Measurements from ENCODE around the gene CLCNKB.
"Not testable (repeated sequence)": the region's sequence is repeated elsewhere in the genome, so short reads cannot be mapped to it uniquely, and the experiment has no call there.

Gene CLCNKB

DNA sequence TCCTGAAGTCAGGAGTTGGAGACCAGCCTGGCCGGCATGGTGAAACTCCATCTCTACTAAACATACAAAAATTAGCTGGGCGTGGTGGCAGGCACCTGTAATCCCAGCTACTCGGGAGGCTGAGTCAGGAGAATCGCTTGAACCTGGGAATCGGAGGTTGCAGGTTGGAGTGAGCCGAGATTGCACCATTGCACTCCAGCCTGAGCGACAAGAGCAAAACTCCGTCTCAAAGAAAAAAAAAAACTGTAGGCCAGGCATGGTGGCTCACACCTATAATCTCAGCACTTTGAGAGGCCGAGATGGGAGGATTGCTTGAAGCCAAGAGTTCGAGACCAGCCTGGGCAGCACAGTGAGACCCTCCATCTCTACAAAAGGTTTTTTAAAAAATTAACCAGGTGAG is 42.3 kb upstream of the CLCNKB start:
- H3K4me3 ChIP-seq (ENCODE audit: control insufficient read depth in 1 of 7, extremely low read depth in 1 of 7, insufficient read depth in 4 of 7, low read depth in 2 of 7, low read length in 6 of 7); H3K27me3 ChIP-seq (replicated peaks in 2 of 5; ENCODE audit: control insufficient read depth in 4 of 5, insufficient read depth in 5 of 5, low read length in 4 of 5); H3K4me1 ChIP-seq (ENCODE audit: control extremely low read depth in 1 of 4, control insufficient read depth in 4 of 4, insufficient read depth in 4 of 4, low read length in 3 of 4); POLR2A ChIA-PET; H3K27ac ChIP-seq (ENCODE audit: insufficient read depth in 1 of 2, low read depth in 1 of 2, low read length in 2 of 2, poor library complexity in 1 of 2, severe bottlenecking in 2 of 2); DNase-seq; H3K9me3 ChIP-seq (ENCODE audit: control extremely low read depth in 1 of 5, control insufficient read depth in 4 of 5, insufficient read depth in 2 of 5, low read depth in 1 of 5, low read length in 4 of 5); H3K36me3 ChIP-seq (ENCODE audit: control insufficient read depth in 4 of 4, insufficient read depth in 4 of 4, low read length in 3 of 4): not testable (repeated sequence)
- 81% methylated on average over 7 of the region's 10 CpGs for WGBS (ENCODE audit: insufficient coverage)
- CTCF ChIA-PET: interaction anchor here (0.6 to 0.8 kb wide), 2 partner anchors 28 to 30 kb away, joined by 3 read pairs; no protein-coding TSS in a partner anchor

DNA sequence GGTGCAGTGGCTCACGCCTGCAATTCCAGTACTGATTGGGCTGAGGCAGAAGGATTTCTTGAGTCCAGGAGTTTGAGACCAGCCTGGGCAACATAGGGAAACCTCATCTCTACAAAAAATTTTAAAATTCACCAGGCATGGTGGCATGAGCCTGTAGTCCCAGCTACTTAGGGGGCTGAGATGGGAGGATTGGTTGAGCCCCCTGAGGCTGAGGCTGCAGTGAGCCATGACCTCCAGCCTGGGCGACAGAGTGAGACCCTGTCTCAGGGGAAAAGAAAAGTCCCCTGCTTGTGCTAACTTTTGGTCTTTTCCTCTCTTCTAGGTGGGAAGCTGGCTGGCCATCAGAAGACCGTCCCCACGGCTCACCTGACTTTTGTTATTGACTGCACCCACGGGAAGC is 38.0 kb upstream of the CLCNKB start:
- H3K27me3 ChIP-seq (replicated peaks in 2 of 5; ENCODE audit: control insufficient read depth in 4 of 5, insufficient read depth in 5 of 5, low read length in 4 of 5): no peaks in the 10 kb centered on the region
- no peak for DNase-seq
- CTCF ChIA-PET: interaction anchor here (2.0 kb wide), 1 partner anchor 50 kb away, joined by 6 read pairs; no protein-coding TSS in a partner anchor
- H3K4me1 ChIP-seq (ENCODE audit: control extremely low read depth in 1 of 4, control insufficient read depth in 4 of 4, insufficient read depth in 4 of 4, low read length in 3 of 4): no peaks in the 10 kb centered on the region
- POLR2A ChIA-PET: no interaction called here
- 86% methylated on average over 5 of the region's 5 CpGs for WGBS (ENCODE audit: insufficient coverage)
- no peaks in the 10 kb centered on the region for H3K9me3 ChIP-seq (ENCODE audit: control extremely low read depth in 1 of 5, control insufficient read depth in 4 of 5, insufficient read depth in 2 of 5, low read depth in 1 of 5, low read length in 4 of 5)
- H3K36me3 ChIP-seq (ENCODE audit: control insufficient read depth in 4 of 4, insufficient read depth in 4 of 4, low read length in 3 of 4): no peaks in the 10 kb centered on the region
- no peak overlapping the region for H3K27ac ChIP-seq (ENCODE audit: insufficient read depth in 1 of 2, low read depth in 1 of 2, low read length in 2 of 2, poor library complexity in 1 of 2, severe bottlenecking in 2 of 2)
- H3K4me3 ChIP-seq (ENCODE audit: control insufficient read depth in 1 of 7, extremely low read depth in 1 of 7, insufficient read depth in 4 of 7, low read depth in 2 of 7, low read length in 6 of 7): no peak overlapping the region

DNA sequence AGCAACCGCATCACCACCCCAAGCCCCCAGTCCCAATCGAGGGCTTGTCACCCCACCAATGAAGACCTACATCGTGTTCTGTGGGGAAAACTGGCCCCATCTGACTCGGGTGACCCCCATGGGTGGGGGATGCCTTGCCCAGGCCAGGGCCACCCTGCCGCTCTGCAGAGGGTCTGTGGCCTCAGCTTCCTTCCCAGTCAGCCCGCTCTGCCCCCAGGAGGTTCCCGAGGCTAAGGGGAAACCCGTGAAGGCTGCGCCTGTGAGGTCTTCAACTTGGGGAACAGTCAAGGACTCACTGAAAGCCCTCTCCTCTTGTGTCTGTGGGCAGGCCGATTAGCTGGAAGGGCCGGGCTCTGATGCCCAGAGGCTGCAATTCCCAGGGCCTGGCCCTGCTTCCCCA is 37.6 kb upstream of the CLCNKB start:
- DNase-seq: no peak
- Histone ChIP-seq H3K4me3 (ENCODE audit: control insufficient read depth in 1 of 7, extremely low read depth in 1 of 7, insufficient read depth in 4 of 7, low read depth in 2 of 7, low read length in 6 of 7) (no peak overlapping the region), H3K9me3 (ENCODE audit: control extremely low read depth in 1 of 5, control insufficient read depth in 4 of 5, insufficient read depth in 2 of 5, low read depth in 1 of 5, low read length in 4 of 5) (no peaks in the 10 kb centered on the region), H3K27ac (ENCODE audit: insufficient read depth in 1 of 2, low read depth in 1 of 2, low read length in 2 of 2, poor library complexity in 1 of 2, severe bottlenecking in 2 of 2) (no peak overlapping the region), H3K36me3 (ENCODE audit: control insufficient read depth in 4 of 4, insufficient read depth in 4 of 4, low read length in 3 of 4) (no peaks in the 10 kb centered on the region), H3K27me3 (replicated peaks in 2 of 5; ENCODE audit: control insufficient read depth in 4 of 5, insufficient read depth in 5 of 5, low read length in 4 of 5) (no peaks in the 10 kb centered on the region), H3K4me1 (ENCODE audit: control extremely low read depth in 1 of 4, control insufficient read depth in 4 of 4, insufficient read depth in 4 of 4, low read length in 3 of 4) (no peaks in the 10 kb centered on the region)
- WGBS (ENCODE audit: insufficient coverage): 75% methylated on average over 11 of the region's 11 CpGs
- CTCF ChIA-PET: no interaction called here
- POLR2A ChIA-PET: no interaction called here

DNA sequence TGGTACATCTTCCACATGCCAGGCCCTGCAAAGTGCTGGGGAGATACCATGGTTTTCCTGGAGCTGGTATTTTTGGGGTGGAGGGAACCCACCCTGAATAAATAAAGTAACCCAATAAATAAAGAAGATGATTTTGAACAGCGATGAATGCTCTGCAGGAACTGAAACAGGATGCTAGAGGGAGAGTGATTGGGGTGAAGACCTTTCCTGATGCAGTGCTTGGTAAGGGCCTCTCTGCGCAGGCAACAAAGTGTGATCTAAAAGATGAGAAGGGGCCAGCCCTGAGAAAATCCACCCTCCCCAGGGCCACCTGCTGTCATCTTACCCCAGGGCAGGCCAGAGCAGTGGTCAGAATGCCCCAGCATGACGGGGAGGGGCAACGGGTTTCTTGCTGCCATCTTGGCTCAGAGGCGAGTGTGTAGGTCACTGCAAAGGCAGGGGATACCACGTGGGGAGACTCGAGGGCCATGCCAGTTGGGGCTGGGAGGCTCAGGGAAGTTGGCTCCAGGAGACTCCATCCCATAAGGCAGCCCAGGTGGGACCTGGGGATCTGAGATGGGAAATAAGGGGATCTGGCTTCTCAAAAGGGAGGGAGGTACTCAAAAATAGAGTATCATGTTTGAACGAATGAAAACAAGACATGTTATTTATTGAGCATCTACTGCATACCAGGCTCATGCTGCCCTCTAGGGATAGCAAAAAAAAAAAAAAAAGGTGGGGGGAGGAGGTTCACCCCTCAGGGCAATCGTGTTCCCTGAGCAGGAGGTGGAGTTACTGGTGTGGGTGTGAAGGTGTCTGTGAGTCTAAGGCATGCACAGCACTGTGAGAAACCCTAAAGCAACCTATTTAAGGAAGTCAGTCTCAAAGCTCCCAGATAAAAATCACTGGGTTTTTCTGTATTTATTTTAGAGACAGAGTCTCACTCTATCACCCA is 36.8 kb upstream of the CLCNKB start:
- ChIA-PET POLR2A (no interaction called here), CTCF (interaction anchor here (1.0 to 3.8 kb wide), 9 partner anchors 9 to 204 kb away, joined by 3 to 18 read pairs (median 3); no protein-coding TSS in a partner anchor)
- no peaks in the 10 kb centered on the region for H3K4me1 ChIP-seq (ENCODE audit: control extremely low read depth in 1 of 4, control insufficient read depth in 4 of 4, insufficient read depth in 4 of 4, low read length in 3 of 4)
- no peak overlapping the region for H3K27ac ChIP-seq (ENCODE audit: insufficient read depth in 1 of 2, low read depth in 1 of 2, low read length in 2 of 2, poor library complexity in 1 of 2, severe bottlenecking in 2 of 2)
- no peaks in the 10 kb centered on the region for H3K9me3 ChIP-seq (ENCODE audit: control extremely low read depth in 1 of 5, control insufficient read depth in 4 of 5, insufficient read depth in 2 of 5, low read depth in 1 of 5, low read length in 4 of 5)
- 87% methylated on average over 7 of the region's 9 CpGs for WGBS (ENCODE audit: insufficient coverage)
- no peaks in the 10 kb centered on the region for H3K27me3 ChIP-seq (replicated peaks in 2 of 5; ENCODE audit: control insufficient read depth in 4 of 5, insufficient read depth in 5 of 5, low read length in 4 of 5)
- H3K4me3 ChIP-seq (ENCODE audit: control insufficient read depth in 1 of 7, extremely low read depth in 1 of 7, insufficient read depth in 4 of 7, low read depth in 2 of 7, low read length in 6 of 7): no peak overlapping the region
- no peaks in the 10 kb centered on the region for H3K36me3 ChIP-seq (ENCODE audit: control insufficient read depth in 4 of 4, insufficient read depth in 4 of 4, low read length in 3 of 4)
- peak; percentile 8 to 41 (median 35) for DNase-seq

DNA sequence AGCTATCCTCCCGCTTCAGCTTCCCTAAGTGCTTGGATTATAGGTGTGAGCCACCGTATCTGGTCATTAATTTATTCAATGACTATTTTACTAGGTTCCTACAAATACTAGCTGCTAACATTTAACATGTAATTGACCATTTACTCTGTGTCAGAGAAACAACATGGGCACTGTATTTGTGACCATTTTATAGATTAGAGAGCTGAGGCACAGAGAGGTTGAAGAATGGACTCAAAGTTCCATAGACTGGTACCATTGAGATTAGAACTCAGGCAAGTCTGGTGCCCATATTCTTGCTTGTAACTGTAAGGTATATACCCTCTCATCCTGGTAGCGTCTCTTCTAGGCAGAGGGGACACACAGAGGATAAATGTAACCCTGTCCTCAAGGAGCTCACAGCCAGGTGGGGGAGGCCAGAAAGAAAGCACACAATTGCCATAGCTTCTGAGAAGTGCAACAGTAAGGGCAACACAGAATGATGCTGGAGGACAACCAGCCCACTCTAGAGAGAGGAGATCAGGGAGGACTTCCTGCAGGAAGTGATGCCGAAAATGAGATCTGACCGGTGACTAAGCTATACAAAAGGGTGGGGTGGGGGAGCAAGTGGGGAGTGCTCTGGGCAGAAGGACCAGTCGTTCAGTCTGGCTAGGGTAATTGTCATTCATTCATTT is 35.8 kb upstream of the CLCNKB start:
- WGBS (ENCODE audit: insufficient coverage): 100% methylated on average over 1 of the region's 6 CpGs
- Histone ChIP-seq H3K9me3 (ENCODE audit: control extremely low read depth in 1 of 5, control insufficient read depth in 4 of 5, insufficient read depth in 2 of 5, low read depth in 1 of 5, low read length in 4 of 5) (no peaks in the 10 kb centered on the region), H3K4me1 (ENCODE audit: control extremely low read depth in 1 of 4, control insufficient read depth in 4 of 4, insufficient read depth in 4 of 4, low read length in 3 of 4) (peaks cover 0 to 7% (median 7%) of the 10 kb centered on the region in 4 experiments), H3K27me3 (replicated peaks in 2 of 5; ENCODE audit: control insufficient read depth in 4 of 5, insufficient read depth in 5 of 5, low read length in 4 of 5) (no peaks in the 10 kb centered on the region), H3K4me3 (ENCODE audit: control insufficient read depth in 1 of 7, extremely low read depth in 1 of 7, insufficient read depth in 4 of 7, low read depth in 2 of 7, low read length in 6 of 7) (no peak overlapping the region), H3K36me3 (ENCODE audit: control insufficient read depth in 4 of 4, insufficient read depth in 4 of 4, low read length in 3 of 4) (no peaks in the 10 kb centered on the region), H3K27ac (ENCODE audit: insufficient read depth in 1 of 2, low read depth in 1 of 2, low read length in 2 of 2, poor library complexity in 1 of 2, severe bottlenecking in 2 of 2) (no peak overlapping the region)
- DNase-seq: no peak
- CTCF ChIA-PET: interaction anchor here (1.0 to 3.8 kb wide), 12 partner anchors 10 to 205 kb away, joined by 3 to 18 read pairs (median 3); no protein-coding TSS in a partner anchor
- POLR2A ChIA-PET: no interaction called here

DNA sequence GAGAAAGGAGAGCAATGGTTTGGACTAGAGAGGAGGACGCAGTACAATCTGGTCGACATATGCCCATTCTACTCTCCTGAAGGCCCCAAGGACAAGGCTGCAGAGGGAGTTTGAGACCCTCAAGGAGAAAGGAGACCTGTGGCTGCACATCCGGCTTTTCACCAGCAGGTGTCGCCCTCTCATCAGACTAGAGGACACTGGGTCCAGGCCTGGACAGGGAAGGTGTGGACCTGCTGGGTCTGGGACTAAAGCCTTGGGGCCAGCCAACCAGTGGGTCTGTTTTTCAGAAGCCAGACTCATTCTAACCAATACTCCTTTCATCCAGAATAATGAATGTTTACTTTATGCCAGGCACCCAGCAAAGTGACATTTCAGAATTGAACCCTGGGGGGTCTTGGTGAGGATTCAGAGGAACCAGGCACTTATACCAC is 34.5 kb upstream of the CLCNKB start:
- Histone ChIP-seq H3K9me3 (ENCODE audit: control extremely low read depth in 1 of 5, control insufficient read depth in 4 of 5, insufficient read depth in 2 of 5, low read depth in 1 of 5, low read length in 4 of 5) (no peaks in the 10 kb centered on the region), H3K4me1 (ENCODE audit: control extremely low read depth in 1 of 4, control insufficient read depth in 4 of 4, insufficient read depth in 4 of 4, low read length in 3 of 4) (peaks cover 0 to 17% (median 15%) of the 10 kb centered on the region in 4 experiments), H3K4me3 (ENCODE audit: control insufficient read depth in 1 of 7, extremely low read depth in 1 of 7, insufficient read depth in 4 of 7, low read depth in 2 of 7, low read length in 6 of 7) (no peak overlapping the region), H3K27ac (ENCODE audit: insufficient read depth in 1 of 2, low read depth in 1 of 2, low read length in 2 of 2, poor library complexity in 1 of 2, severe bottlenecking in 2 of 2) (no peak overlapping the region), H3K27me3 (replicated peaks in 2 of 5; ENCODE audit: control insufficient read depth in 4 of 5, insufficient read depth in 5 of 5, low read length in 4 of 5) (peaks cover 0 to 2% (median 0%) of the 10 kb centered on the region in 5 experiments), H3K36me3 (ENCODE audit: control insufficient read depth in 4 of 4, insufficient read depth in 4 of 4, low read length in 3 of 4) (no peaks in the 10 kb centered on the region)
- ChIA-PET CTCF (interaction anchor here (0.6 to 3.8 kb wide), 14 partner anchors 10 to 178 kb away, joined by 3 to 18 read pairs (median 4); partner anchors contain the start of gene CLCNKB), POLR2A (no interaction called here)
- DNase-seq: peak; percentile 63 to 77 (median 65)
- 3% methylated on average over 4 of the region's 4 CpGs for WGBS (ENCODE audit: insufficient coverage)
